ENCODE measurements around the gene KRT36. TPM values are rescaled to one million over a fixed set of nuclear protein-coding genes. Genes with fewer than 3 reads are reported as not detected.

KRT36 gene
- total RNA-seq, 1 donor from 2014 or later = not detected

DNA sequence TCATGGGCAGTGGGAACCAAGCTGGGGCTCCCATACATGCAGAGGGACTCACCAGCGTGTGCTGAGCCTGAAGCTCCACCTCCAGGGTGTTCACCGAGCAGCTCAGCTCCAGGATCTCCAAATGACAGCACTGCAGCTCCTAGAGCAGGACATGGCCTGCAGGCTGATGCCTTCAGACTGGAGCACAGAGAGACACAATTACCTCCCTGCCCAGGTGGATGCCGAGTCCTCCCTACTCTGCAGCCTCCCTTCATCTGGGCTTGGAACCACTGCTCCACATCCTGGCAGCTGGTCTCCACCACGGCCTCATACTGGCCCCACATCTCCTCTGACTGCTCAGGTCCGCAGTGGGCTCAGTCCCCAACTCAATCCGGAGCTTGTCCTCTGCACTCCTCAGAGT is 40.7 kb downstream of the KRT36 start:
- DNase-seq (ENCODE audit: low spot score) = no peak
- H3K9me3 Mint-ChIP-seq = no peaks in the 10 kb centered on the region

DNA sequence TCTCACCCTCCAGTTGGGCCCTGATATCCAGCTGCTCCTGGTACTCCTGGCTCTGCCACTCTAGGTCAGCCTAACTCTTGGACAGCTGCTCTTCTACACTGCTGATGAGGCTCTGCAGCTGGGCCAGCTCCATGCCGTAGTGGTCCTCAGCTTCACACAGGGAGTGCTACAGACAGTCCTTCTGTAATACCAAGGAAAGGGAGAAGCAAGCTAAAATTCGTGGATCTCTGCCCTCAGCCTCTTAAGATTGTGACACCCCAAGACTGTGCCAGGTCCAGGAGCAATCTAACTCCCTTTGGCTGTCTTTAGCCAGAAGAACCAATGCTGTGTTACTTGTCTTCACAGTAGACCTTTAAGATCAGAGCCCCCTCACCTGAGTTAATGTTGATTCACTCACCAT is 41.2 kb downstream of the KRT36 start:
- intact Hi-C loops (cut with micrococcal nuclease) = no loop called here
- Mint-ChIP-seq H3K9me3 (no peaks in the 10 kb centered on the region), H3K27ac (no peak overlapping the region), H3K4me3 (ENCODE audit: low read depth) (no peak overlapping the region), H3K36me3 (ENCODE audit: low read depth) (no peaks in the 10 kb centered on the region), H3K27me3 (ENCODE audit: low read depth) (peaks cover 13% of the 10 kb centered on the region), H3K4me1 (ENCODE audit: low read depth) (no peaks in the 10 kb centered on the region)
- DNase-seq (ENCODE audit: low spot score) = no peak

More for the DNA sequence above, 40.7 kb downstream of the KRT36 start:
- intact Hi-C loops (cut with micrococcal nuclease) = no loop called here
- H3K4me1 Mint-ChIP-seq (ENCODE audit: low read depth) = no peaks in the 10 kb centered on the region
- no peaks in the 10 kb centered on the region for H3K36me3 Mint-ChIP-seq (ENCODE audit: low read depth)
- H3K4me3 Mint-ChIP-seq (ENCODE audit: low read depth) = no peak overlapping the region
- H3K27ac Mint-ChIP-seq = no peak overlapping the region
- peaks cover 13% of the 10 kb centered on the region for H3K27me3 Mint-ChIP-seq (ENCODE audit: low read depth)

DNA sequence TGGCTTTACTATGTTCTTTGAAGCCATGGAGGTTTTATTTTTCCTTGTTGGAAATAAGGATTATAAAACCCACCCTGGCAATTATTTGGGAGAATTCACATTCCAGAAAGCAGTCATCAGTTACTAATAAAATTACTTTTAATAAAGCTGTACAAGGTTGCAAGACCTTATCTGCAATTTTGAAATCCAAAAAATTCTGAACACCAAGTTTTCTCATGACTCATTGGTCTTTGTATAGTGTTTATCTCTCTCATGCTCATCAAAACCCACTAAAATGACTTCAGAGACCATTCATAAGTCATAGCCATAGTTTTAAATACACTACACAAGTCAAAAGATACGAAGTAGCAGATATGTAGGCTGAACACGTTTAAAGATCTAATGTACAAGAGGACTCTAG is 42.9 kb downstream of the KRT36 start:
- H3K9me3 Mint-ChIP-seq = no peaks in the 10 kb centered on the region
- H3K4me3 Mint-ChIP-seq (ENCODE audit: low read depth) = no peak overlapping the region
- H3K36me3 Mint-ChIP-seq (ENCODE audit: low read depth) = no peaks in the 10 kb centered on the region
- no peak for DNase-seq (ENCODE audit: low spot score)
- H3K27me3 Mint-ChIP-seq (ENCODE audit: low read depth) = peaks cover 10% of the 10 kb centered on the region
- intact Hi-C loops (cut with micrococcal nuclease) = no loop called here
- H3K27ac Mint-ChIP-seq = no peak overlapping the region
- no peaks in the 10 kb centered on the region for H3K4me1 Mint-ChIP-seq (ENCODE audit: low read depth)

DNA sequence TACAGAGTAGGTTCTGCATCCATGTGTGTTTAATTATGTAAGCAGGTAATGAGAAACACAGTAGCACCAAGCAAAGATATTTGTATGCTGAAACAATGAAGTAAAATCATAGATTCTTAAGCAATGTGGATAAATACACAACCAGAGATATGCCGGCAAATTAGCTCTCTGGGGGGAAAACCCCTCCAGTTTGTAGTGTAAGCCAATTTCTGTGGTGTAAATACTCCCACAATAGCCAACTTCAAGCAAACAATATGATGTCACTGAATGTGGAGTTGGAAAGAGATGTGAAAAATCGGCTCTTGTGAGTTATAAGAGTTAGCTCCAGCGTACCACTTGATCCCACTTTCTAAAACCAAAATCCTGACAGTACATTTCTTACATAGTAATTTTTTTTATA is 45.1 kb downstream of the KRT36 start:
- Mint-ChIP-seq H3K4me3 (ENCODE audit: low read depth) (no peak overlapping the region), H3K36me3 (ENCODE audit: low read depth) (no peaks in the 10 kb centered on the region), H3K27ac (no peak overlapping the region), H3K27me3 (ENCODE audit: low read depth) (peaks cover 8% of the 10 kb centered on the region), H3K9me3 (no peaks in the 10 kb centered on the region), H3K4me1 (ENCODE audit: low read depth) (no peaks in the 10 kb centered on the region)
- no peak for DNase-seq (ENCODE audit: low spot score)
- intact Hi-C loops (cut with micrococcal nuclease) = no loop called here

DNA sequence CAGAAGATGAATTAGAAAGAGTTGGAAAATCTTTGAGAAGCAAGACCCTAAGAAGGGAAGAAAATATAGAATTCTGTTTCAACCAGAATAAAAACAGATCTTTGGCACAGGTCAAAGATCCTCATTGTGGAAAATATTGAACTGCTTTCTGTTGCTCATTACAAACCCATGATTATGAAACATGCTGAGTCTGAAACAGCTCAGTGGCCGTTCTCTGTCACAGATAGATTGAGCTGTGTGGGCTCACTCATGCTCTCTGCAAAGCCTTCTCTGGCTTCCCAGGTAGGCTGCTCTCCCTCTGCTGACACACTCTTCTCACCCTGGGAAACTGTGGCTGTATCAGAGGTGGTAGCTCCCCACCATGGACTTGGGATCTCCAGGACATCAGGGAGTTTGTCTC is 45.5 kb downstream of the KRT36 start:
- Mint-ChIP-seq H3K27ac (no peak overlapping the region), H3K27me3 (ENCODE audit: low read depth) (peaks cover 9% of the 10 kb centered on the region), H3K36me3 (ENCODE audit: low read depth) (no peaks in the 10 kb centered on the region), H3K4me1 (ENCODE audit: low read depth) (no peaks in the 10 kb centered on the region), H3K4me3 (ENCODE audit: low read depth) (no peak overlapping the region), H3K9me3 (no peaks in the 10 kb centered on the region)
- no peak for DNase-seq (ENCODE audit: low spot score)
- intact Hi-C loops (cut with micrococcal nuclease) = no loop called here

DNA sequence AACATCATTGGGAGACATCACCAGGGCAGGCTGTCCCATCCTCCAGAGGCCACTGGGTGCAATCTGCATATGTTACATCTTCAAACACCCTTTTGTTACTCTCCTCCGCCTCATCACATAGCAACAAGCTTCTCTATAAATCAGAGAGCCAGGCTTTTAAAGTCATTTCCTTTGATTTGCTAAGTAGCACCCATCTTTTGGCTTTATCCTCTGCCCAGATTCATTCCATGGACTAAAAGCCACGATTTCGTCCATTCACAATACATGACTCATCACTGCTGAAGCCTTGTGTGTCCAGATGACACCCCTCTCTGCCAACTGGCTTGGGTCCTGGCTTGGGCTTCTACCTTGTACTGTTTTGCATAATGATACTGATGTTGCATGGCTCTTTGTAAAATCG is 47.0 kb downstream of the KRT36 start:
- peaks cover 6% of the 10 kb centered on the region for H3K27me3 Mint-ChIP-seq (ENCODE audit: low read depth)
- H3K4me3 Mint-ChIP-seq (ENCODE audit: low read depth) = no peak overlapping the region
- H3K36me3 Mint-ChIP-seq (ENCODE audit: low read depth) = no peaks in the 10 kb centered on the region
- no peaks in the 10 kb centered on the region for H3K4me1 Mint-ChIP-seq (ENCODE audit: low read depth)
- no peak overlapping the region for H3K27ac Mint-ChIP-seq
- no peak for DNase-seq (ENCODE audit: low spot score)
- no peaks in the 10 kb centered on the region for H3K9me3 Mint-ChIP-seq
- intact Hi-C loops (cut with micrococcal nuclease) = no loop called here

DNA sequence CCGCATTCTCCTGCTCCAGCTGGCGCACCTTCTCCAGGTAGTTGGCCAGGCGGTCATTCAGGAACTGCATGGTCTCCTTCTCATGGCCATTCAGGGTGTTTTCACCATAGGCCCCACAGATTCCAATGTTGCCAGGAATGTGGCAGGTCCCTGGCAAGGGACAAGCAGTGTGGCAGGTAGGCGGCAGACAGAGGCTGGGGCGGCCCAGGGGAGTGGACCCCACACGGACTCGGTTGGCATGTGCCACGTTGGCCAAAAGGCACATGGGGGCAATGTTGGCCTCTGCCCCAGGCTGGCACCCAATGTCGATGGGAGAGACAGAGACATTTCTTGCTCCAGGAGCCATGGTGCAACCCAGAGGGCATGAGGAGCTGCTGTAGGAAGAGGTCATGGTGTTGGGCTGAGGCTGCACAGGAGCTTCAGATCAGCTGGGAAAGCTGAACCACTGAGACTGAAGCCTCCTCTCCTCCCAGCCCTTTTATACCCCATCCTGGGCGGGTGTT is 49.1 kb downstream of the KRT36 start, which contains the start of gene KRT38:
Gene KRT38, minus strand, starts transcription at position 453 of the 503 bp plus-strand sequence. Its CDS starts 62 bp downstream, at position 391.
- no peak within 1 kb of the TSS for H3K4me3 Mint-ChIP-seq (ENCODE audit: low read depth)
- no peak within 1 kb of the TSS for H3K27ac Mint-ChIP-seq
- peaks cover 10% of the 10 kb centered on the region for H3K27me3 Mint-ChIP-seq (ENCODE audit: low read depth)
- H3K36me3 Mint-ChIP-seq (ENCODE audit: low read depth) = no peaks in the 10 kb centered on the region
- H3K9me3 Mint-ChIP-seq = no peaks in the 10 kb centered on the region
- DNase-seq (ENCODE audit: low spot score) = no peak
- no peaks in the 10 kb centered on the region for H3K4me1 Mint-ChIP-seq (ENCODE audit: low read depth)
- intact Hi-C loops (cut with micrococcal nuclease) = no loop called here

DNA sequence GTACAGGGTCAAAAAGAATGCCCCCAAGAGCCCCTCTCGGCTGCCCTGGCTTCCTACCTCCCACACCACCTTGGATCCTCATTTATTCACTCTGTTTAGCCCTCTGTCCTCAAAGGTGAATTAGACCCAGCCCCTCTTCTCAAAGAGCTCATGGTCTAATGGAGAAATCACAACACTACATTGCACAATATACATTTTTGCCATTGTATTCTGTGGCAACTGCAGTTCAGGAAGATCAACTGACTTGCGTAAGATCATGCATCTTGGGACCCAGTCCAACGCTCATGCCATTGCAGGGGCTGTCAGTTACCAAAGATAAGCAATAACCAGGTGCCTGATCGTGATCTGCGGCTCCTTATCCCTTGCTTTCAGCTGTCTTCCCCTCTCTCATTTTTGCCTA is 50.3 kb downstream of the KRT36 start:
- Mint-ChIP-seq H3K4me1 (ENCODE audit: low read depth) (no peaks in the 10 kb centered on the region), H3K27me3 (ENCODE audit: low read depth) (peaks cover 10% of the 10 kb centered on the region), H3K36me3 (ENCODE audit: low read depth) (no peaks in the 10 kb centered on the region), H3K27ac (no peak overlapping the region), H3K9me3 (no peaks in the 10 kb centered on the region), H3K4me3 (ENCODE audit: low read depth) (no peak overlapping the region)
- no peak for DNase-seq (ENCODE audit: low spot score)
- intact Hi-C loops (cut with micrococcal nuclease) = no loop called here

DNA sequence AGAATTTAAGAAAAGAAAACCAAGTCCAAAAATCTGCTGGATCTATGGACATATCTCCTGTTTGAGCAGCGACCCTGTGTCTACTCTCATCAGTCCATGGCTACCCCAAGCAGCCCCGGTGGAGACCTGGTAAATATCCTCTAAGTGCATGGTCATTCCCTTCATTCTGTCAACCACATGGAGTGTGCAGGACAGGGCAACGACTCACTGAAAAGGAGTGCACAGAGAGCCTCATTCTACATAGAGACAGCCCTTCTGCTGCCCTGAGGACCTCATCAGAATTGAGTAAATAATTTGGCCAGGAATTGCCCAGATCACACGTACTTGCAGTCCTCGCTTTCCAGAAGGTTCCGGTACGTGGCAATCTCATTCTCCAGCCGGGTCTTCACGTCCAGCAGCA is 51.9 kb downstream of the KRT36 start:
- no peak overlapping the region for H3K4me3 Mint-ChIP-seq (ENCODE audit: low read depth)
- no peaks in the 10 kb centered on the region for H3K36me3 Mint-ChIP-seq (ENCODE audit: low read depth)
- DNase-seq (ENCODE audit: low spot score) = no peak
- H3K9me3 Mint-ChIP-seq = no peaks in the 10 kb centered on the region
- intact Hi-C loops (cut with micrococcal nuclease) = no loop called here
- H3K27ac Mint-ChIP-seq = no peak overlapping the region
- H3K27me3 Mint-ChIP-seq (ENCODE audit: low read depth) = peaks cover 10% of the 10 kb centered on the region
- H3K4me1 Mint-ChIP-seq (ENCODE audit: low read depth) = no peaks in the 10 kb centered on the region

DNA sequence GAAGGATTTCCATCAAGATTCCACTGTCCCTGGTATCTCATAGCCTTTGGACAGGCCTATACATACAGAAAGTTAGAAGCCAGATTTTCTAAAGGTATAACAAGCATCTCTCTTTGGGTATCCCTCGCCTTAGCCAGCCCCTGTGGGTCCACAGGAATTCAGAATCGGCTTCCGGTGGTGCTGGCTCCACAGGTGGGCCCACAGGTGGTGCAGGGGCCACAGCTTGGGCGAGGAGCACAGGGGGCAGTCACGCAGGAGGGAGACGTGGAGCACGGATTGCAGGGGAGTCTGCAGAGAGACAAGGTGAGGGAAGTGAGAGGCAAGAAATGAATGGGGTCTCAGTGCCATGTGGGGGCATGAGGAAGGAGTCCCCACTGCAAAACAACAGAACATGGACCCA is 52.5 kb downstream of the KRT36 start:
- Mint-ChIP-seq H3K27ac (no peak overlapping the region), H3K9me3 (no peaks in the 10 kb centered on the region), H3K4me3 (ENCODE audit: low read depth) (no peak overlapping the region), H3K27me3 (ENCODE audit: low read depth) (peaks cover 10% of the 10 kb centered on the region), H3K36me3 (ENCODE audit: low read depth) (no peaks in the 10 kb centered on the region), H3K4me1 (ENCODE audit: low read depth) (no peaks in the 10 kb centered on the region)
- no peak for DNase-seq (ENCODE audit: low spot score)
- intact Hi-C loops (cut with micrococcal nuclease) = no loop called here

Other genes starting within 250 kb of the KRT36 start
- gene KRTAP9-4, start 240.2 kb downstream of the KRT36 start, total RNA-seq = not detected in 2 replicates
- gene KRTAP9-9, start 234.5 kb downstream of the KRT36 start, total RNA-seq = not detected in 2 replicates
- gene KRTAP9-6, start 224.5 kb downstream of the KRT36 start, total RNA-seq = not detected in 2 replicates
- not detected in 2 replicates for gene KRTAP9-7, start 214.2 kb downstream of the KRT36 start, total RNA-seq
- not detected in 2 replicates for gene KRTAP29-1, start 187.1 kb downstream of the KRT36 start, total RNA-seq
- not detected in 2 replicates for gene KRTAP16-1, start 180.6 kb downstream of the KRT36 start, total RNA-seq
- not detected in 2 replicates for gene KRTAP17-1, start 174.2 kb downstream of the KRT36 start, total RNA-seq
- not detected in 2 replicates for gene KRT33A, start 139.1 kb downstream of the KRT36 start, total RNA-seq
- gene KRT33B, start 120.1 kb downstream of the KRT36 start, total RNA-seq = not detected in 2 replicates
- gene KRT34, start 107.6 kb downstream of the KRT36 start, total RNA-seq = not detected in 2 replicates
- gene KRT31, start 92.3 kb downstream of the KRT36 start, total RNA-seq = not detected in 2 replicates
- gene KRT37, start 65.3 kb downstream of the KRT36 start, total RNA-seq = not detected in 2 replicates
- gene KRT38, start 48.9 kb downstream of the KRT36 start, total RNA-seq = not detected in 2 replicates
- not detected in 2 replicates for gene KRT32, start 22.5 kb downstream of the KRT36 start, total RNA-seq
- not detected in 2 replicates for gene KRT35, start 8.8 kb downstream of the KRT36 start, total RNA-seq
- gene KRT13, start 15.7 kb upstream of the KRT36 start, total RNA-seq = not detected in 2 replicates
- gene KRT15, start 29.0 kb upstream of the KRT36 start, total RNA-seq = not detected in 2 replicates
- gene KRT19, start 38.4 kb upstream of the KRT36 start, total RNA-seq = not detected in 2 replicates
- gene KRT9, start 82.1 kb upstream of the KRT36 start, total RNA-seq = not detected in 2 replicates
- gene KRT14, start 97.0 kb upstream of the KRT36 start, total RNA-seq = not detected in 2 replicates
- gene KRT16, start 122.9 kb upstream of the KRT36 start, total RNA-seq = not detected in 2 replicates
- gene KRT17, start 134.7 kb upstream of the KRT36 start, total RNA-seq = not detected in 2 replicates
- 779 and 785 TPM in 2 replicates for gene EIF1, start 199.0 kb upstream of the KRT36 start, total RNA-seq
- not detected in 2 replicates for gene GAST, start 222.4 kb upstream of the KRT36 start, total RNA-seq
- gene HAP1, start 244.7 kb upstream of the KRT36 start, total RNA-seq = 0.11 and 0.23 TPM in 2 replicates